Activated CD8-positive, alpha-beta memory T cell treated with anti-CD3 and anti-CD28 coated beads, Interleukin-2, amount 10 ng/mL, durations not matched to agents 7 days and 5 days (primary cell): ENCODE results near the gene SMIM33. TPM values are rescaled to one million over a fixed set of nuclear protein-coding genes. Genes with fewer than 3 reads are reported as not detected.
"Not testable (repeated sequence)": the region's sequence is repeated elsewhere in the genome, so short reads cannot be mapped to it uniquely, and the experiment has no call there.

ENCODE experiments used
- ATAC-seq: fragments of 150-1000 bp; cut with Tn5 transposase; one replicate; pipeline ENCODE4 v1.10.0; 2021; ENCODE audit warnings: moderate library complexity
- CTCF ChIA-PET: fragments of 350-600 bp; sonication (Branson Sonifier 250); formaldehyde crosslinking; loops from one replicate; lab custom pipeline; 2021; ENCODE audit warnings: antibody characterized with exemption; lab: Charles Lee
- DNase-seq: peaks from one replicate; pipeline ENCODE4 v3.0.0-alpha.2; 2020
- H3K27ac Mint-ChIP-seq: one replicate; pipeline ENCODE4 v1.8.0; 2021; ENCODE audit warnings: mild to moderate bottlenecking, mixed read lengths
- H3K27me3 Mint-ChIP-seq: one replicate; pipeline ENCODE4 v1.8.0; 2021; ENCODE audit warnings: mixed read lengths
- H3K36me3 Mint-ChIP-seq: one replicate; pipeline ENCODE4 v1.8.0; 2021; ENCODE audit warnings: mild to moderate bottlenecking, mixed read lengths
- H3K4me1 Mint-ChIP-seq: one replicate; pipeline ENCODE4 v1.8.0; 2021; ENCODE audit warnings: mixed read lengths
- H3K4me3 Mint-ChIP-seq: one replicate; pipeline ENCODE4 v1.8.0; 2021; ENCODE audit warnings: mild to moderate bottlenecking, moderate library complexity, mixed read lengths
- H3K9me3 Mint-ChIP-seq: one replicate; pipeline ENCODE4 v1.8.0; 2022; ENCODE audit warnings: low read depth, mixed read lengths
- total RNA-seq, 2 experiments: library from RNA; stranded (reverse); gene quantifications; one replicate each; pipeline ENCODE4 v1.2.3, GENCODE V29; 2021

The SMIM33 gene
- total RNA-seq, 2 experiments from 2014 or later, result 0.07 to 0.26 TPM

DNA sequence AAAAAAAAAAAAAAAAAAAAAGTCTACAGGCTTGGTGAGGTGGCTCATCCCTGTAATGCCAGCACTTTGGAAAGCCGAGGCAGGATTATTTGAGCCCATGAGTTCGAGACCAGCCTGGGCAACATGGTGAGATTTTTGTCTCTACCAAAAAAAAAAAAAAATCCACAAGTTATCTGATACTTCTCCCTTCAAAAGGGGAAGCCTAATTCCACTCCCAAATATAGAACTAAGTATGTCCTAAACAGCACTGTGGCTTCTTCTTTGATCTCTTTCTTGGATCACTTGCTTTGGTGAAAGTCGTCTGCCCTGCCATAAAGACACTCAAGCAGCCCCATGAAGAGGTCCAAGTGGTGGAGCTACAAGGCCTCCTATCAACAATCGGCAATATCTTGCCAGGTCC is 30.6 kb downstream of the SMIM33 start:
- CTCF ChIA-PET, result interaction anchor here (1.3 to 2.1 kb wide), 2 partner anchors 11 to 79 kb away, joined by 5 to 9 read pairs; no protein-coding TSS in a partner anchor
- no peak for ATAC-seq
- no peak for DNase-seq
- H3K27ac Mint-ChIP-seq, result no peak overlapping the region
- peaks cover 12% of the 10 kb centered on the region for H3K27me3 Mint-ChIP-seq
- no peaks in the 10 kb centered on the region for H3K36me3 Mint-ChIP-seq
- no peak overlapping the region for H3K4me3 Mint-ChIP-seq
- H3K9me3 Mint-ChIP-seq, result no peaks in the 10 kb centered on the region
- H3K4me1 Mint-ChIP-seq, result no peaks in the 10 kb centered on the region

- CTCF ChIA-PET, result interaction anchor here (1.3 to 2.1 kb wide), 2 partner anchors 9 to 65 kb away, joined by 3 to 9 read pairs; no protein-coding TSS in a partner anchor
- H3K4me1 Mint-ChIP-seq, DNase-seq, H3K4me3 Mint-ChIP-seq, H3K36me3 Mint-ChIP-seq, H3K27ac Mint-ChIP-seq, H3K9me3 Mint-ChIP-seq, ATAC-seq: not testable (repeated sequence)
- H3K27me3 Mint-ChIP-seq, result peaks cover 12% of the 10 kb centered on the region
These were observed 32.4 kb downstream of the SMIM33 start for GRCh38 chr5:139503036-139503817.

DNA sequence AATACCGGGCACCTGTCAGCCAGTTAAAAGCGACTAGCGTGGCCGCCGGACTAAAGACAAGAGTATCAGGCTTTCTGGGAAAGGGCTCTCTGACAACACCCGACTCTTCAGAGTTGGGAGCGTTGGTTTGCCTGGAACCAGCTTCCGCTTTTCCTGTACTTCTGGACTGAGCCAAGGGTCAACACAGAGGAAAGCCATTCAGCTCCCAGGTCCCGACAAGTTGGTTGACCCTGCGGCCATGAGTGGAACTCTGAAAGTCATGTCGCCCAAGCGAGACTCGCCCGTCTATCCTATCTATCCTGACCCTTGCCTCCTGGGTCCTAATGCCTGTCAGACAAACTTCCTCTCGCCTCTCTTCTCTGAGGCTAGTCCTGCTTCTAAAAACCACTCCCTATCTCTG is 33.1 kb downstream of the SMIM33 start:
- H3K9me3 Mint-ChIP-seq, DNase-seq, ATAC-seq, H3K4me3 Mint-ChIP-seq, H3K36me3 Mint-ChIP-seq, H3K4me1 Mint-ChIP-seq, CTCF ChIA-PET, H3K27ac Mint-ChIP-seq: not testable (repeated sequence)
- peaks cover 12% of the 10 kb centered on the region for H3K27me3 Mint-ChIP-seq

- not testable (repeated sequence) for H3K4me3 Mint-ChIP-seq
- CTCF ChIA-PET, result interaction anchor here (1.4 kb wide), 1 partner anchor 82 kb away, joined by 6 read pairs; no protein-coding TSS in a partner anchor
These were observed 33.9 kb downstream of the SMIM33 start for GRCh38 chr5:139504722-139505121.

DNA sequence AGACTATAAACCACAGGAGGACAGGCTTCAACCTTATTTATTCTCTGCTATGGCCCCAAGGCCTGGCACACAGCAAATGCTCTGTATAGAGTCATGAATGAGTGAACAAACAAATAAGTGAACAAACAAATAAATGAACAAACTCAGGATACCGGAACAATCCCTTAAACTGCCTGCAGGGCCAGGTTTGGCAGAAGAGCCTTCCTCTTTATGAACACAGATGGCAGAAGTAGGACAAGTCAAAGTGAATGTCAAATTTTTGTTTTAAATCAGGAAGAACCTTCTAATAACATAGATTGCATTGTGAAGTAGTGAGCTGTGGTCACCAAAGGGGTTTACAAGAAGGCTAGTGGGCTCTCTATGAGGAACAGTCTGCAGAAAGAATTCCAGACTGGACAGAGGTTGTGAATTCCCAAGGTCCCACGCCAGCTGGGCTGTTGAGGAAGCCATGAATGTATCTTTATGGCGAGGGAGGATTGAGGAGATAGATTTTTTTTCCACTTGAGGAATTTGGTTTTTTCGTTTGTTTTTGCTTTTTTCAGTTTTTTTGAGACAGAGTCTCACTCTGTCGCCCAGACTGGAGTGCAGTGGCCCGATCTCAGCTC is 42.1 kb downstream of the SMIM33 start:
- Mint-ChIP-seq H3K4me3 (no peak overlapping the region), H3K27me3 (no peaks in the 10 kb centered on the region), H3K27ac (peak overlapping the region; percentile 10), H3K4me1 (peaks cover 53% of the 10 kb centered on the region), H3K36me3 (peaks cover 4% of the 10 kb centered on the region), H3K9me3 (no peaks in the 10 kb centered on the region)
- CTCF ChIA-PET, result interaction anchor here (0.7 to 13.7 kb wide), 30 partner anchors 9 to 220 kb away, joined by 3 to 423 read pairs (median 4); partner anchors contain the start of genes DNAJC18, ECSCR, PROB1 and SPATA24
- ATAC-seq (no peak), DNase-seq (no peak)

More at GRCh38 chr5:139504722-139505121, 33.9 kb downstream of the SMIM33 start:
- H3K27ac Mint-ChIP-seq, H3K4me1 Mint-ChIP-seq, H3K9me3 Mint-ChIP-seq, DNase-seq, ATAC-seq, H3K27me3 Mint-ChIP-seq, H3K36me3 Mint-ChIP-seq: not testable (repeated sequence)

DNA sequence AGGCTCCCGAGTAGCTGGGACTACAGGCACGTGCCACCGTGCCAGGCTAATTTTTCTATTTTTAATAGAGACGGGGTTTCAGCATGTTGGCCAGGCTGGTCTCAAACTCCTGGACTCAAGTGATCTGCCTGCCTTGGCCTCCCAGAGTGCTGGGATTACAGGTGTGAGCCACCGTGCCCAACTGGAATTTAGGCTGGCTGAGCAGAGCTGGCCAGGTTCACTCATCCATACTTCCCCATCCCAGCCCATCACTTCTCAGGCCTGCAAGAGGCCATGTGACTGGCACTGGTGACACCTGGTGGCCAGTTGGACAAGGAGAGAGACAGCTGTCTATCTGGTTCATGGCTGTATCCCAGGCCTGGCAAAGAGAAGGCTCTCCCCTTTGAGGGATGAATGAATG is 42.6 kb downstream of the SMIM33 start:
- H3K27me3 Mint-ChIP-seq, H3K36me3 Mint-ChIP-seq, H3K27ac Mint-ChIP-seq, H3K4me3 Mint-ChIP-seq, H3K9me3 Mint-ChIP-seq: not testable (repeated sequence)
- peaks cover 57% of the 10 kb centered on the region for H3K4me1 Mint-ChIP-seq
- ATAC-seq (peak; percentile 68), DNase-seq (peak; percentile 89)
- CTCF ChIA-PET, result interaction anchor here (0.7 to 13.7 kb wide), 33 partner anchors 9 to 221 kb away, joined by 3 to 423 read pairs (median 4); partner anchors contain the start of genes DNAJC18, ECSCR, PROB1 and SPATA24

GRCh38 chr5:139513852-139514485 is 43.2 kb downstream of the SMIM33 start:
- Mint-ChIP-seq H3K27me3 (no peaks in the 10 kb centered on the region), H3K36me3 (peaks cover 4% of the 10 kb centered on the region), H3K27ac (peak overlapping the region; percentile 58), H3K4me3 (no peak overlapping the region), H3K4me1 (peaks cover 62% of the 10 kb centered on the region), H3K9me3 (no peaks in the 10 kb centered on the region)
- no peak for DNase-seq
- peak; percentile 2 for ATAC-seq
- CTCF ChIA-PET, result interaction anchor here (0.7 to 13.7 kb wide), 34 partner anchors 8 to 211 kb away, joined by 3 to 423 read pairs (median 4); partner anchors contain the start of genes DNAJC18, ECSCR, PROB1 and SPATA24

- Mint-ChIP-seq H3K27ac (peak overlapping the region; percentile 58), H3K4me3 (no peak overlapping the region), H3K36me3 (peaks cover 4% of the 10 kb centered on the region), H3K27me3 (no peaks in the 10 kb centered on the region), H3K9me3 (no peaks in the 10 kb centered on the region), H3K4me1 (peaks cover 63% of the 10 kb centered on the region)
- DNase-seq (peak; percentile 64), ATAC-seq (no peak)
- CTCF ChIA-PET, result interaction anchor here (0.9 to 13.7 kb wide), 20 partner anchors 14 to 153 kb away, joined by 3 to 423 read pairs (median 5); partner anchors contain the start of genes DNAJC18, PROB1 and STING1
These were observed 43.7 kb downstream of the SMIM33 start for GRCh38 chr5:139514486-139514856.

DNA sequence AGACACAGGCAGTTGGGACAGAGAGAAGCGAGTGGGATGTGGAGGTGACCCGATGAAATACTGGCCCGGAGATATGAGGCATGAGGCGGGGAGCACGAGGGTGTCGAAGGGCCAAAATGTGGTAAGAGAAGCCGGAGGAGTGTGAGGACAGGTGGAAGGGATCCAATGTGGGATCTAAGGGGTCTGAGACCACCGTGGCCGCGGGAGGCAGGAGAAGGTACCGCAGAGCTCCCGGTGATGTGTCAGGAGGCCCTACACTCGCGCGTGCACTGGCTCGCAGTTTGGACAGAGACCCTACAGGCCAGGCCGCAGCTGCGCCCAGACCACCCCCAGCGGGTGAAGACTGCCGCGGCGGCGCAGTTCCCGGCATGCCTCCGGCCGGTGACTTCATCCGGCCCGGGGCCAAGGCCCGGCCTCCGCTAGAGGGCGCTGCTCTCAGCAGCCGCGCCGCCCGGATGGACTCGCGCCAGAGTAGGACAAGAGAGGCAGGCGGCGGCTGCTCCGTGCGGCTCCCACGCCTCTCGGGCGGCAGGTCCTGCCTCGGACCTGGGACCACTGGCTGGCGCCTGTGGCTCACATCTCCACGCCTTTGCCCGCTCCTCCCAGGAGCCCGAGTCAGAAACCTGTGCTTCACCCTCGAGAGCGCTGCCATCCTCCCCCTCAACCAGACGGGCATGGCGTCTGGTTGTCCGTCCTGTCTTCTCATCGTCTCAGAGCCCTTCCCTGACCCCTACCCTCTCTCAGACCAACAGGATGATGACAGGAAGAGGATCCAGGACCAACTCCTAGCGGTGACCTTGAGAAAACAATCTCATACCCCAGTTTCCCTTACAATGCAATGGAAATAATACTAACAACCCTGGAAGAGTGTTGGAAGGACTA is 47.1 kb downstream of the SMIM33 start:
- Mint-ChIP-seq H3K9me3 (no peaks in the 10 kb centered on the region), H3K4me3 (peak overlapping the region; percentile 78), H3K27ac (peak overlapping the region; percentile 90), H3K27me3 (no peaks in the 10 kb centered on the region), H3K4me1 (peaks cover 34% of the 10 kb centered on the region), H3K36me3 (no peaks in the 10 kb centered on the region)
- DNase-seq, result peak; percentile 92
- ATAC-seq, result peak; percentile 97
- CTCF ChIA-PET, result interaction anchor here (0.6 to 13.7 kb wide), 28 partner anchors 24 to 248 kb away, joined by 3 to 423 read pairs (median 3); partner anchors contain the start of genes DNAJC18, SPATA24, STING1 and UBE2D2

Other genes starting within 250 kb of the SMIM33 start
- 100 to 1,000 TPM; 149 to 195 TPM for gene MATR3, start 177.3 kb upstream of the SMIM33 start, total RNA-seq
- gene PAIP2, start 129.2 kb upstream of the SMIM33 start, total RNA-seq, result 100 to 1,000 TPM in 1 of 2 experiments, 10 to 100 TPM in 1; 83.4 to 112 TPM
- 1 to 10 TPM; 1.9 to 2.5 TPM for gene SLC23A1, start 87.7 kb upstream of the SMIM33 start, total RNA-seq
- gene MZB1, start 81.1 kb upstream of the SMIM33 start, total RNA-seq, result 10 to 100 TPM; 51.7 to 61.1 TPM
- gene PROB1, start 75.9 kb upstream of the SMIM33 start, total RNA-seq, result 10 to 100 TPM in 1 of 2 experiments, 1 to 10 TPM in 1; 6.3 to 10.9 TPM
- 1 to 10 TPM; 5.8 to 6.2 TPM for gene SPATA24, start 66.9 kb upstream of the SMIM33 start, total RNA-seq
- 10 to 100 TPM in 1 of 2 experiments, 1 to 10 TPM in 1; 9.2 to 25.7 TPM for gene DNAJC18, start 31.5 kb upstream of the SMIM33 start, total RNA-seq
- under 1 TPM; 0.28 to 0.29 TPM for gene ECSCR, start 8.3 kb upstream of the SMIM33 start, total RNA-seq
- 100 to 1,000 TPM; 103 to 115 TPM for gene STING1, start 11.8 kb downstream of the SMIM33 start, total RNA-seq
- 100 to 1,000 TPM; 201 to 244 TPM for gene UBE2D2, start 90.3 kb downstream of the SMIM33 start, total RNA-seq
- gene CXXC5, start 177.3 kb downstream of the SMIM33 start, total RNA-seq, result 1 to 10 TPM; 1.8 to 4.1 TPM